GM23338 (cell line): ENCODE results near the gene TNNT2. TPM values are rescaled to one million over a fixed set of nuclear protein-coding genes. Genes with fewer than 3 reads are reported as not detected.

Source experiments
- ATAC-seq: fragments of 200-7000 bp; cut with Tn5 transposase; 3 replicates; pipeline ENCODE4 v1.9.1; 2020
- DNase-seq: peaks from one replicate; pipeline ENCODE4 v3.0.0-alpha.2; 2015; ENCODE audit warnings: low spot score
- H2AFZ ChIP-seq: fragments of 200-600 bp; sonication (generic); 2 replicates; pipeline ENCODE4 v1.8.0; 2016; ENCODE audit warnings: antibody characterized with exemption, mild to moderate bottlenecking, moderate library complexity
- H3F3A ChIP-seq: fragments of 200-600 bp; sonication (generic); replicated peaks from 2 replicates; pipeline ENCODE4 v1.8.0; 2017; ENCODE audit warnings: antibody characterized with exemption, mixed run types, low read depth
- H3K27ac ChIP-seq: fragments of 200-600 bp; sonication (generic); 2 replicates; pipeline ENCODE4 v1.6.1; 2016; ENCODE audit warnings: low read depth
- H3K27me3 ChIP-seq: fragments of 200-600 bp; sonication (generic); 2 replicates; pipeline ENCODE4 v1.8.0; 2016; ENCODE audit warnings: mild to moderate bottlenecking, mixed run types, moderate library complexity; ENCODE audit not compliant: insufficient read depth
- H3K36me3 ChIP-seq: fragments of 200-600 bp; sonication (generic); 2 replicates; pipeline ENCODE4 v1.8.0; 2016; ENCODE audit warnings: mild to moderate bottlenecking; ENCODE audit not compliant: insufficient read depth
- H3K4me1 ChIP-seq: fragments of 200-600 bp; sonication (generic); 2 replicates; pipeline ENCODE4 v1.8.0; 2016; ENCODE audit warnings: mild to moderate bottlenecking, moderate library complexity; ENCODE audit not compliant: insufficient read depth
- H3K4me2 ChIP-seq: fragments of 200-600 bp; sonication (generic); 2 replicates; pipeline ENCODE4 v1.7.1; 2017; ENCODE audit warnings: mixed run types
- H3K4me3 ChIP-seq: fragments of 200-600 bp; sonication (generic); 2 replicates; pipeline ENCODE4 v1.6.1; 2016; ENCODE audit warnings: mixed run types
- H3K79me2 ChIP-seq: fragments of 200-600 bp; sonication (generic); replicated peaks from 2 replicates; pipeline ENCODE4 v1.8.0; 2017; ENCODE audit warnings: mild to moderate bottlenecking; ENCODE audit not compliant: insufficient read depth
- H3K9me2 ChIP-seq: fragments of 200-600 bp; sonication (generic); 2 replicates; pipeline ENCODE4 v1.8.0; 2017; ENCODE audit not compliant: insufficient read depth
- H4K20me1 ChIP-seq: fragments of 200-600 bp; sonication (generic); replicated peaks from 2 replicates; pipeline ENCODE4 v1.8.0; 2017; ENCODE audit warnings: mild to moderate bottlenecking; ENCODE audit not compliant: insufficient read depth
- H3K27ac Mint-ChIP-seq: 2 replicates; pipeline ENCODE4 v1.8.0; 2020; ENCODE audit warnings: inconsistent platforms, mild to moderate bottlenecking, moderate library complexity, mixed read lengths
- H3K27me3 Mint-ChIP-seq: 3 replicates; pipeline ENCODE4 v1.8.0; 2022; ENCODE audit warnings: low read depth, mild to moderate bottlenecking, moderate library complexity, mixed read lengths, inconsistent platforms; ENCODE audit not compliant: insufficient read depth, poor library complexity
- H3K36me3 Mint-ChIP-seq: 3 replicates; pipeline ENCODE4 v1.8.0; 2021; ENCODE audit warnings: low read depth, mild to moderate bottlenecking, inconsistent platforms, moderate library complexity, mixed read lengths
- H3K4me1 Mint-ChIP-seq: 3 replicates; pipeline ENCODE4 v1.8.0; 2020; ENCODE audit warnings: mild to moderate bottlenecking, inconsistent platforms, mixed read lengths
- H3K4me3 Mint-ChIP-seq: 3 replicates; pipeline ENCODE4 v1.8.0; 2021; ENCODE audit warnings: moderate library complexity, mild to moderate bottlenecking, inconsistent platforms, mixed read lengths
- H3K9me3 Mint-ChIP-seq: 3 replicates; pipeline ENCODE4 v1.8.0; 2020; ENCODE audit warnings: moderate library complexity, mild to moderate bottlenecking, inconsistent platforms, mixed read lengths
- JUNB ChIP-seq: IDR thresholded peaks from one replicate; pipeline ENCODE4 v1.6.1; 2016; ENCODE audit warnings: antibody characterized with exemption; ENCODE audit not compliant: unreplicated experiment
- NANOG ChIP-seq: IDR thresholded peaks from 2 replicates; pipeline ENCODE4 v1.6.1; 2016; ENCODE audit warnings: antibody characterized with exemption, borderline replicate concordance
- POLR2AphosphoS5 ChIP-seq: IDR thresholded peaks from 2 replicates; pipeline ENCODE4 v1.6.1; 2016; ENCODE audit warnings: antibody characterized with exemption, low read depth
- STAT1 ChIP-seq: IDR thresholded peaks from one replicate; pipeline ENCODE4 v1.6.1; 2016; ENCODE audit warnings: antibody characterized with exemption; ENCODE audit not compliant: unreplicated experiment
- ZNF462 ChIP-seq: fragments of 250-450 bp; sonication (Bioruptor Pico); IDR thresholded peaks from 2 replicates; pipeline ENCODE4 v1.5.0; 2020; ENCODE audit warnings: mild to moderate bottlenecking, moderate library complexity
- polyA plus RNA-seq: library from polyadenylated mRNA; unstranded; fragments of >200 nt; fragmentation: Nextera tagmentation; extraction: Ambion mirVana; gene quantifications from 2 replicates; pipeline ENCODE4 v1.2.1, GENCODE V29; 2016
- total RNA-seq: library from RNA; depleted of rRNA; stranded (reverse); fragments of >200 nt; shearing (Covaris generic); gene quantifications from 2 replicates; pipeline ENCODE4 v1.2.3, GENCODE V29; 2014

The TNNT2 gene
- total and polyA plus RNA-seq, 2 experiments from 2014 or later = 7.5 to 19.1 TPM

DNA sequence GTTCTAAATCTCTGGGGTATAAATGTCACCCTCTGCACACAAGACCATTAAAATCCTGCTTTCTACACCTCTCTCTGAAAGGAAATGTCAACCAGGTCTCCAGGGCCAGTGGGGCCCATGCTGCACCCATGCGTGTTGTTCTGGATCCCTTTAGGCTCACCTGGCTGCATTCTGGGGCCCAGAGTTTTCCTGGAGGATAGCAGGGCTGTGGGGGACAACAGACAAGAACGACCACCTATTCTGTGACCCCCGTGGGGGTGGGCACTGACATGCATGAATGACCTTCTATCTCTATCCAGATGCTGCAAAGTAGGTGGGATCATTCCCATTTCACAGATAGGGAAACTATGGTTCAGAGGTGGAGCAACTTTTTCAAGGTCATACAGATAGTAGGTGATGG is 41.6 kb downstream of the TNNT2 start:
- H3K27me3 Mint-ChIP-seq = peaks cover 3% of the 10 kb centered on the region

More for the DNA sequence above, 41.6 kb downstream of the TNNT2 start:
- Histone ChIP-seq H3K36me3 (no peaks in the 10 kb centered on the region), H4K20me1 (no peaks in the 10 kb centered on the region), H3F3A (no peaks in the 10 kb centered on the region), H3K4me3 (no peak overlapping the region), H2AFZ (no peak overlapping the region), H3K4me1 (no peaks in the 10 kb centered on the region), H3K9me2 (no peaks in the 10 kb centered on the region), H3K79me2 (no peaks in the 10 kb centered on the region), H3K27me3 (no peaks in the 10 kb centered on the region), H3K27ac (no peak overlapping the region), H3K4me2 (no peak overlapping the region)
- ATAC-seq (no peak), DNase-seq (no peak)
- TF ChIP-seq NANOG (no peak), STAT1 (no peak), JUNB (no peak), POLR2AphosphoS5 (no peak), ZNF462 (CRISPR knock-in tag) (no peak)
- no peak overlapping the region for H3K4me3 Mint-ChIP-seq
- H3K36me3 Mint-ChIP-seq = no peaks in the 10 kb centered on the region
- no peak overlapping the region for H3K27ac Mint-ChIP-seq
- 0 out of 3 replicates have a peak, but pooled peaks cover under 1% of the 10 kb centered on the region for H3K9me3 Mint-ChIP-seq
- H3K4me1 Mint-ChIP-seq = no peaks in the 10 kb centered on the region
